ENCODE data around the gene MOCS1.

MOCS1 gene

DNA sequence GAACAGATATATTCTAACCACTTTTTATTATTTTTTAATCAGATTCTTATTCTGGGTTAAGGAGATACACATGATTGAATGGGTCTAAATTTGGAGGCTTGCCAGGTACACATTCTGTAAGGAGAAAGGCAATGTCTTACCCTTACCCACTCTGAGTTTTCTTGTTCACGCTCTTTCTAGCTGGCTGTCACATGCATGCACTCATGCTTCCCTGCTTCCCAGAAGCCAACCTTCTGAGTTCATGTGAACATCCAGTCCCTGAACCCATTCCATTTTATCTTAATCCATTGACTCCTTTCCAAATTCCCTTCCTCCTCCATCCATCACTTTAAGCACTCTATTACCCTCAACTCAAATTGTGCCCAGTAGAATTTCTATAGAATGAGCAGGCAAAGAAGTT, 17.5 kb upstream of the MOCS1 start:
- H3K27me3 ChIP-seq (ENCODE audit: control insufficient read depth, low read length): no peaks in the 10 kb centered on the region
- no peaks in the 10 kb centered on the region for H3F3A ChIP-seq (ENCODE audit: control insufficient read depth, insufficient read depth)
- H3K9me2 ChIP-seq (replicated peaks; ENCODE audit: control insufficient read depth, low read length): no peaks in the 10 kb centered on the region; the same call in 1 of the 2 replicates
- no peaks in the 10 kb centered on the region for H3K36me3 ChIP-seq (ENCODE audit: control insufficient read depth, low read length)
- H3K4me2 ChIP-seq (ENCODE audit: low read length): no peak overlapping the region
- no peaks in the 10 kb centered on the region for H3K79me2 ChIP-seq (ENCODE audit: control insufficient read depth, low read length)
- no peaks in the 10 kb centered on the region for H4K20me1 ChIP-seq (ENCODE audit: control insufficient read depth, insufficient read depth, low read depth, low read length)
- H3K4me1 ChIP-seq (ENCODE audit: control insufficient read depth, low read length): no peaks in the 10 kb centered on the region
- no peak for TF ChIP-seq EZH2phosphoT487 (IDR thresholded peaks at IDR 0.05; ENCODE audit: borderline replicate concordance, low read length)
- H3K4me3 ChIP-seq (ENCODE audit: low read length): no peak overlapping the region
- no peaks in the 10 kb centered on the region for H3K9me3 ChIP-seq (ENCODE audit: control insufficient read depth, insufficient read depth, low read length)
- no peak overlapping the region for H3K27ac ChIP-seq (ENCODE audit: low read depth, low read length)

DNA sequence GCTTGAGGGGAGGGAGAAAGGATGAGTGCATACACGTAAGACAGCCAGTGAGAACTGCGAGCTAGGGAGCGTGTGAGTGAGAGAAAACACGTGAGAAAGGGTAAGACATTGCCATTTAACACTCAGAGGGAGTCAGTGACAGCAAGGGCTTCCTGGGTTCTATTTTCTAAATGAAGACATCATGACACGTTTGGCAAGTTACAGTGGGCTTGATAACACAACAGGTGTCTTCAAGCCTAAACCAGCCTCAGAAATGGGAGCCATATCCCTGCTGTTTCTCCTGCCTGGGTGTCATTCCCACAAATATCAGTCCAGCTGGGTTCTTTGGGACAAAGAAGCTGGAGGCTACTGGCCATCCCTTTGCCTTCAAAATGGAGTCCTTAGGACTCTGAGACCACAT, 16.9 kb upstream of the MOCS1 start:
- H3K4me1 ChIP-seq (ENCODE audit: control insufficient read depth, low read length): no peaks in the 10 kb centered on the region

DNA sequence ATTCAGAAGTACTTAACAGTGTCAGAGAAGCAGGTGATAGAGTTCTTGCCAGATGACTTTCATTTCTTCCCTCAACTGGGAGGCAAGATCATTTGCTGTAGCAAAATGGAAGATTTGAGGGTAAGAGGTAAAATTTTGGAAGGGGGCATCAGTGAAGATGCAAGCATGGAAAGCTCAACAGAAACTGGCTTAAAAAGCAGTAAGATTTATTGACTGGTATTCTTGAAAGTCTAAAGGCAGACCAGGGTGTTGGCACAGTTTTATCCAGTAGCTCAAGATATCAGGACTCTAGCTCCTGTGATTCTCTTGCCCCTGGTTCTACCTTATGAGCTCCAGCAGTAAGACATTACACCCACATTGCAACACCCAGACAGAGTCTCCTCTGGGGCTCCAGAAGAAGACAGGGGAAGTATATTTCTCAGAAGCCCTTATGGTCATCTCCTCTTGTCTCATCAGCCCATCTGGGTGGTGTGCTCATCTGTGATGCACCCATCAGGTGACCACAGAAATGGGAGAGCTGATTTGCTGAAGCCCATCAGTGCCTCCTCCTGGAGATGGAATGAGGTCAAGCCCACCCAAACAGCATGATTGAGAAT, 16.0 kb upstream of the MOCS1 start:
- no peaks in the 10 kb centered on the region for H3K36me3 ChIP-seq (ENCODE audit: control insufficient read depth, low read length)
- TF ChIP-seq, protein P1, sequence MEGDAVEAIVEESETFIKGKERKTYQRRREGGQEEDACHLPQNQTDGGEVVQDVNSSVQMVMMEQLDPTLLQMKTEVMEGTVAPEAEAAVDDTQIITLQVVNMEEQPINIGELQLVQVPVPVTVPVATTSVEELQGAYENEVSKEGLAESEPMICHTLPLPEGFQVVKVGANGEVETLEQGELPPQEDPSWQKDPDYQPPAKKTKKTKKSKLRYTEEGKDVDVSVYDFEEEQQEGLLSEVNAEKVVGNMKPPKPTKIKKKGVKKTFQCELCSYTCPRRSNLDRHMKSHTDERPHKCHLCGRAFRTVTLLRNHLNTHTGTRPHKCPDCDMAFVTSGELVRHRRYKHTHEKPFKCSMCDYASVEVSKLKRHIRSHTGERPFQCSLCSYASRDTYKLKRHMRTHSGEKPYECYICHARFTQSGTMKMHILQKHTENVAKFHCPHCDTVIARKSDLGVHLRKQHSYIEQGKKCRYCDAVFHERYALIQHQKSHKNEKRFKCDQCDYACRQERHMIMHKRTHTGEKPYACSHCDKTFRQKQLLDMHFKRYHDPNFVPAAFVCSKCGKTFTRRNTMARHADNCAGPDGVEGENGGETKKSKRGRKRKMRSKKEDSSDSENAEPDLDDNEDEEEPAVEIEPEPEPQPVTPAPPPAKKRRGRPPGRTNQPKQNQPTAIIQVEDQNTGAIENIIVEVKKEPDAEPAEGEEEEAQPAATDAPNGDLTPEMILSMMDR (IDR thresholded peaks at IDR 0.05; ENCODE audit: low read depth, low read length, poor library complexity, severe bottlenecking): no peak
- TF ChIP-seq EZH2phosphoT487 (IDR thresholded peaks at IDR 0.05; ENCODE audit: borderline replicate concordance, low read length): no peak
- no peak overlapping the region for H3K4me2 ChIP-seq (ENCODE audit: low read length)

More for the DNA sequence above, 16.9 kb upstream of the MOCS1 start:
- no peaks in the 10 kb centered on the region for H3K79me2 ChIP-seq (ENCODE audit: control insufficient read depth, low read length)
- no peaks in the 10 kb centered on the region; the same call in 1 of the 2 replicates for H3K9me2 ChIP-seq (replicated peaks; ENCODE audit: control insufficient read depth, low read length)
- H4K20me1 ChIP-seq (ENCODE audit: control insufficient read depth, insufficient read depth, low read depth, low read length): no peaks in the 10 kb centered on the region
- H3K27ac ChIP-seq (ENCODE audit: low read depth, low read length): no peak overlapping the region
- no peak overlapping the region for H3K4me3 ChIP-seq (ENCODE audit: low read length)
- H3K4me2 ChIP-seq (ENCODE audit: low read length): no peak overlapping the region
- TF ChIP-seq, protein P1 (IDR thresholded peaks at IDR 0.05; ENCODE audit: low read depth, low read length, poor library complexity, severe bottlenecking): no peak
- no peaks in the 10 kb centered on the region for H3F3A ChIP-seq (ENCODE audit: control insufficient read depth, insufficient read depth)
- no peaks in the 10 kb centered on the region for H3K27me3 ChIP-seq (ENCODE audit: control insufficient read depth, low read length)
- H3K36me3 ChIP-seq (ENCODE audit: control insufficient read depth, low read length): no peaks in the 10 kb centered on the region
- H3K9me3 ChIP-seq (ENCODE audit: control insufficient read depth, insufficient read depth, low read length): no peaks in the 10 kb centered on the region

DNA sequence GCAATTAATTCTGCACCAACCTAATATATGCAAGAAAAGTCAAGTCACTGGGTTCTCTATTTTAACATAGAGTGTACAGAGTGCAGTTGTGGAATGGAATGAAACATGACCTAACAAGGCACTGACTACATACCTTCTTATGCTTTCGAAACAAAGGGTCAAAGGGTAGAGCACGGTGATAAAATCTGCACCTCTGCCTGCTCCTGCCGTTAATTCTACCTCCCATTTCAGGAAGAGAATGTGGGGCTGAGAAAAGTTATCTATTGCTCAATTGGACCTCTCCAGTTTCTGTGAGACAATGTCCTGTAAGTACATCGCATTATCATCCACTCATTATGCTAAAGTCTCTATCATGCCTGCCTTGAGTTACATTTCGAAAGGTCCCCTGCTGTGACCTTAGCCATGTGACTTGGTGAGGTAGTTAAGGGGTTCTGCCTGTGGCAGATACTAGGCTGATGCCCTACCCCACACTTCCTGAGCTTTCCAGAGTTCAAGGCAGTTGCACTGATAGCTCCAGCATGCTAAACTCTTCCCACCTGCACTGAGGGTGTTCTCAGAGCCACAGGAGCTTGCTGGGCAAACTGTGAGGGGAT, 14.0 kb upstream of the MOCS1 start:
- Histone ChIP-seq H3F3A (ENCODE audit: control insufficient read depth, insufficient read depth) (no peaks in the 10 kb centered on the region), H3K4me2 (ENCODE audit: low read length) (no peak overlapping the region), H3K9me2 (replicated peaks; ENCODE audit: control insufficient read depth, low read length) (no peaks in the 10 kb centered on the region; the same call in 1 of the 2 replicates), H3K79me2 (ENCODE audit: control insufficient read depth, low read length) (no peaks in the 10 kb centered on the region), H3K4me3 (ENCODE audit: low read length) (no peak overlapping the region), H3K27me3 (ENCODE audit: control insufficient read depth, low read length) (no peaks in the 10 kb centered on the region), H3K36me3 (ENCODE audit: control insufficient read depth, low read length) (no peaks in the 10 kb centered on the region), H4K20me1 (ENCODE audit: control insufficient read depth, insufficient read depth, low read depth, low read length) (no peaks in the 10 kb centered on the region), H3K27ac (ENCODE audit: low read depth, low read length) (no peak overlapping the region), H3K4me1 (ENCODE audit: control insufficient read depth, low read length) (no peaks in the 10 kb centered on the region), H3K9me3 (ENCODE audit: control insufficient read depth, insufficient read depth, low read length) (no peaks in the 10 kb centered on the region)
- TF ChIP-seq, protein P1 (IDR thresholded peaks at IDR 0.05; ENCODE audit: low read depth, low read length, poor library complexity, severe bottlenecking): no peak
- no peak for TF ChIP-seq EZH2phosphoT487 (IDR thresholded peaks at IDR 0.05; ENCODE audit: borderline replicate concordance, low read length)

More for the DNA sequence above, 16.0 kb upstream of the MOCS1 start:
- no peaks in the 10 kb centered on the region for H4K20me1 ChIP-seq (ENCODE audit: control insufficient read depth, insufficient read depth, low read depth, low read length)
- no peaks in the 10 kb centered on the region for H3K79me2 ChIP-seq (ENCODE audit: control insufficient read depth, low read length)
- no peaks in the 10 kb centered on the region for H3F3A ChIP-seq (ENCODE audit: control insufficient read depth, insufficient read depth)
- no peak overlapping the region for H3K27ac ChIP-seq (ENCODE audit: low read depth, low read length)
- H3K9me2 ChIP-seq (replicated peaks; ENCODE audit: control insufficient read depth, low read length): no peaks in the 10 kb centered on the region; the same call in 1 of the 2 replicates
- no peaks in the 10 kb centered on the region for H3K9me3 ChIP-seq (ENCODE audit: control insufficient read depth, insufficient read depth, low read length)
- H3K4me1 ChIP-seq (ENCODE audit: control insufficient read depth, low read length): no peaks in the 10 kb centered on the region
- H3K4me3 ChIP-seq (ENCODE audit: low read length): no peak overlapping the region
- no peaks in the 10 kb centered on the region for H3K27me3 ChIP-seq (ENCODE audit: control insufficient read depth, low read length)
